IMR-90 (cell line): Measurements from ENCODE around the gene PHACTR2. TPM values are rescaled to one million over a fixed set of nuclear protein-coding genes. Genes with fewer than 3 reads are reported as not detected.

Source experiments
- ATAC-seq: fragments of 200-7000 bp; cut with Tn5 transposase; 2 replicates; pipeline ENCODE4 v1.9.1; 2020; ENCODE audit warnings: low read depth, mild to moderate bottlenecking, moderate library complexity
- BruUV-seq: library from RNA; stranded (reverse); fragments of 400-500 nt; replicated peaks from 2 replicates; lab custom pipeline; 2021; lab: Mats Ljungman, UMichigan
- CTCF ChIA-PET: fragments of 300-600 bp; formaldehyde crosslinking; extraction: SDS; loops from one replicate; lab custom pipeline; 2021; ENCODE audit warnings: antibody characterized with exemption; lab: Yijun Ruan, JAX
- POLR2A ChIA-PET: fragments of 300-600 bp; sonication (Branson Sonifier 250); formaldehyde crosslinking; loops from one replicate; lab custom pipeline; 2022; ENCODE audit warnings: antibody characterized with exemption; ENCODE audit not compliant: unreplicated experiment; lab: Charles Lee
- DNase-seq: peaks from one replicate; pipeline ENCODE4 v3.0.0; 2013
- H2AFZ ChIP-seq: replicated peaks from 2 replicates; pipeline ENCODE3; 2013; ENCODE audit warnings: low read length, mild to moderate bottlenecking; ENCODE audit not compliant: poor library complexity
- H2AK5ac ChIP-seq: 2 replicates; pipeline ENCODE4 v1.6.1; 2013; ENCODE audit warnings: low read depth, low read length, inconsistent platforms
- H2AK9ac ChIP-seq: replicated peaks from 2 replicates; pipeline ENCODE3; 2013; ENCODE audit warnings: mild to moderate bottlenecking, low read depth, low read length, moderate library complexity; ENCODE audit not compliant: poor library complexity
- H2BK120ac ChIP-seq: 2 replicates; pipeline ENCODE4 v1.6.1; 2013; ENCODE audit warnings: low read depth, low read length, inconsistent platforms
- H2BK15ac ChIP-seq: 3 replicates; pipeline ENCODE4 v1.6.1; 2013; ENCODE audit warnings: low read depth, low read length, inconsistent platforms
- H2BK20ac ChIP-seq: 2 replicates; pipeline ENCODE4 v1.6.1; 2013; ENCODE audit warnings: low read depth, mild to moderate bottlenecking, inconsistent platforms, low read length, moderate library complexity
- H2BK5ac ChIP-seq: 2 replicates; pipeline ENCODE4 v1.6.1; 2013; ENCODE audit warnings: mild to moderate bottlenecking, low read depth, low read length, inconsistent platforms; ENCODE audit not compliant: poor library complexity, severe bottlenecking
- H3K14ac ChIP-seq: replicated peaks from 2 replicates; pipeline ENCODE4 v1.6.1; 2013; ENCODE audit warnings: low read depth, low read length, inconsistent platforms
- H3K18ac ChIP-seq: 2 replicates; pipeline ENCODE4 v1.6.1; 2013; ENCODE audit warnings: low read depth, low read length, control low read depth
- H3K23ac ChIP-seq: 2 replicates; pipeline ENCODE4 v1.6.1; 2013; ENCODE audit warnings: low read depth, low read length, inconsistent platforms
- H3K27ac ChIP-seq: 2 replicates; pipeline ENCODE4 v1.5.1; 2013; ENCODE audit warnings: mild to moderate bottlenecking, control low read depth, low read length; ENCODE audit not compliant: insufficient read depth
- H3K27me3 ChIP-seq: 2 replicates; pipeline ENCODE4 v1.6.1; 2013; ENCODE audit warnings: low read length; ENCODE audit not compliant: control insufficient read depth, insufficient read depth
- H3K36me3 ChIP-seq: 2 replicates; pipeline ENCODE4 v1.6.1; 2013; ENCODE audit warnings: low read length, mixed read lengths; ENCODE audit not compliant: control insufficient read depth, insufficient read depth
- H3K4ac ChIP-seq: 2 replicates; pipeline ENCODE4 v1.6.1; 2013; ENCODE audit warnings: low read depth, low read length, inconsistent platforms
- H3K4me1 ChIP-seq: 2 replicates; pipeline ENCODE4 v1.6.1; 2013; ENCODE audit warnings: low read length, mixed read lengths; ENCODE audit not compliant: control insufficient read depth, insufficient read depth
- H3K4me2 ChIP-seq: 2 replicates; pipeline ENCODE4 v1.6.1; 2013; ENCODE audit warnings: low read depth, mild to moderate bottlenecking, control low read depth, low read length, moderate library complexity
- H3K4me3 ChIP-seq: 2 replicates; pipeline ENCODE4 v1.5.1; 2013; ENCODE audit warnings: low read depth, mild to moderate bottlenecking, control low read depth, low read length, moderate library complexity; ENCODE audit not compliant: insufficient read depth
- H3K56ac ChIP-seq: 2 replicates; pipeline ENCODE4 v1.6.1; 2013; ENCODE audit warnings: low read length, inconsistent platforms; ENCODE audit not compliant: insufficient read depth; ENCODE audit errors: extremely low read depth
- H3K79me1 ChIP-seq, 2 experiments: 2 replicates each; pipeline ENCODE4 v1.6.1; 2013; ENCODE audit warnings: low read length in 2 of 2, inconsistent platforms in 1 of 2, low read depth in 1 of 2
- H3K9ac ChIP-seq: 2 replicates; pipeline ENCODE4 v1.6.1; 2013; ENCODE audit warnings: low read depth, low read length, control low read depth
- H3K9me1 ChIP-seq: 2 replicates; pipeline ENCODE4 v1.6.1; 2013; ENCODE audit warnings: low read length, inconsistent platforms; ENCODE audit not compliant: insufficient read depth
- H3K9me3 ChIP-seq: 2 replicates; pipeline ENCODE4 v1.6.1; 2013; ENCODE audit warnings: low read length; ENCODE audit not compliant: control insufficient read depth, insufficient read depth
- H4K20me1 ChIP-seq: 2 replicates; pipeline ENCODE4 v1.6.1; 2013; ENCODE audit warnings: low read length, inconsistent platforms; ENCODE audit not compliant: insufficient read depth
- H4K5ac ChIP-seq: 2 replicates; pipeline ENCODE4 v1.6.1; 2013; ENCODE audit warnings: mild to moderate bottlenecking, low read depth, low read length, control low read depth
- H4K8ac ChIP-seq, 2 experiments: 2 replicates each; pipeline ENCODE4 v1.6.1; 2013; ENCODE audit warnings: low read depth in 2 of 2, low read length in 2 of 2, control low read depth in 1 of 2, inconsistent platforms in 1 of 2
- H4K91ac ChIP-seq: 2 replicates; pipeline ENCODE4 v1.6.1; 2013; ENCODE audit warnings: low read depth, low read length, inconsistent platforms; ENCODE audit not compliant: insufficient read depth
- CEBPB ChIP-seq: IDR thresholded peaks from 2 replicates; pipeline ENCODE4 v1.6.1; 2012; ENCODE audit warnings: low read depth, low read length, improper control_type of control experiment
- RAD21 ChIP-seq: IDR thresholded peaks from 2 replicates; pipeline ENCODE4 v1.6.1; 2012; ENCODE audit warnings: low read length, improper control_type of control experiment
- RCOR1 ChIP-seq: IDR thresholded peaks from 2 replicates; pipeline ENCODE4 v1.6.1; 2012; ENCODE audit warnings: mild to moderate bottlenecking, low read length, improper control_type of control experiment; ENCODE audit not compliant: insufficient replicate concordance
- RFX5 ChIP-seq: IDR thresholded peaks from 2 replicates; pipeline ENCODE4 v1.8.0; 2012; ENCODE audit warnings: low read depth, mild to moderate bottlenecking, low read length, moderate library complexity
- WGBS, 2 experiments: methylation state at CpG; one replicate each; pipeline versions ENCODE4 v1.1.5 to v1.1.7; 2013; ENCODE audit warnings: missing lambda C conversion rate in 2 of 2; ENCODE audit not compliant: insufficient read length in 1 of 2; ENCODE audit errors: extremely low coverage in 2 of 2; 5-methylcytosine and 5-hydroxymethylcytosine counted together
- dilution Hi-C: fragments of 300-500 bp; cut with HindIII; formaldehyde crosslinking; loops from one replicate; pipeline ENCODE4 v1.14.3; 2018; ENCODE audit warnings: low sequenced_read_pairs; ENCODE audit not compliant: unreplicated experiment
- in situ Hi-C: fragments of 300-500 bp; cut with MboI; formaldehyde crosslinking; loops from 3 replicates; pipeline ENCODE4 v1.14.3; 2019; ENCODE audit warnings: low sequenced_read_pairs, inconsistent platforms, mixed read lengths
- intact Hi-C: fragments of 100-400 bp; cut with micrococcal nuclease; formaldehyde crosslinking; loops from 2 replicates; pipeline ENCODE4 v1.10.0; 2022
- polyA plus RNA-seq, 3 experiments: library from polyadenylated mRNA; depleted of rRNA; stranded (reverse); fragments of >200 nt; gene quantifications; 2 replicates each; pipeline ENCODE4 v1.2.3, GENCODE V29; 2012; ENCODE audit warnings: low replicate concordance in 1 of 3
- total RNA-seq: library from RNA; depleted of rRNA; stranded (reverse); fragments of >200 nt; gene quantifications from 2 replicates; pipeline ENCODE4 v1.2.3, GENCODE V29; 2012

The PHACTR2 gene
- total and polyA plus RNA-seq, 2 of the 4 experiments (the other 2 are of a cell fraction) = 14.5 to 74.2 TPM

GRCh38 chr6:143742070-143742954 lies 64.5 kb downstream of the PHACTR2 start:
- Histone ChIP-seq H3K56ac (peak overlapping the region; percentile 37; the same call in 1 of the 2 replicates), H3K27ac (peak overlapping the region; percentile 14; the same call in 1 of the 2 replicates), H2BK15ac (peak overlapping the region; percentile 64; the same call in 2 of the 3 replicates), H4K91ac (peak overlapping the region; percentile 93), H2BK5ac (peak overlapping the region; percentile 88), H3K23ac (peak overlapping the region; percentile 25; the same call in 1 of the 2 replicates), H3K9me3 (no peaks in the 10 kb centered on the region), H2AK5ac (0 out of 2 replicates have a peak overlapping the region, but pooled peaks have one; percentile 40), H3K14ac (peak overlapping the region; percentile 65), H3K9me1 (peaks cover 19% of the 10 kb centered on the region), H3K4me1 (peaks cover 23% of the 10 kb centered on the region), H3K4me3 (no peak overlapping the region), H3K4me2 (no peak overlapping the region), H3K4ac (peak overlapping the region; percentile 82), H2AK9ac (no peak overlapping the region), H3K36me3 (no peaks in the 10 kb centered on the region; the same call in 1 of the 2 replicates), H2BK20ac (peak overlapping the region; percentile 61), H4K8ac (peak overlapping the region; percentile 53 to 70; a peak in 3 of 4 replicates), H3K27me3 (no peaks in the 10 kb centered on the region), H4K5ac (peak overlapping the region; percentile 0; the same call in 1 of the 2 replicates), H3K18ac (peak overlapping the region; percentile 7), H3K9ac (no peak overlapping the region), H4K20me1 (no peaks in the 10 kb centered on the region), H3K79me1 (peaks cover 30 to 74% of the 10 kb centered on the region in 2 experiments), H2AFZ (no peak overlapping the region), H2BK120ac (peak overlapping the region; percentile 92)
- DNase-seq (no peak), ATAC-seq (no peak)
- no CpG with 5 or more reads among the region's 6 CpGs for WGBS, 2 experiments
- intact Hi-C loops (no loop called here), in situ Hi-C loops (no loop called here), dilution Hi-C loops (no loop called here)
- TF ChIP-seq CEBPB (peak; percentile 86), RCOR1 (no peak), RAD21 (no peak), RFX5 (no peak)
- no TSS peak for BruUV-seq
- POLR2A ChIA-PET = interaction anchor here (0.6 kb wide), 1 partner anchor 52 kb away, joined by 3 read pairs; no protein-coding TSS in a partner anchor
- CTCF ChIA-PET = no interaction called here
